ENCODE measurements around the gene ARHGAP35.

DNA sequence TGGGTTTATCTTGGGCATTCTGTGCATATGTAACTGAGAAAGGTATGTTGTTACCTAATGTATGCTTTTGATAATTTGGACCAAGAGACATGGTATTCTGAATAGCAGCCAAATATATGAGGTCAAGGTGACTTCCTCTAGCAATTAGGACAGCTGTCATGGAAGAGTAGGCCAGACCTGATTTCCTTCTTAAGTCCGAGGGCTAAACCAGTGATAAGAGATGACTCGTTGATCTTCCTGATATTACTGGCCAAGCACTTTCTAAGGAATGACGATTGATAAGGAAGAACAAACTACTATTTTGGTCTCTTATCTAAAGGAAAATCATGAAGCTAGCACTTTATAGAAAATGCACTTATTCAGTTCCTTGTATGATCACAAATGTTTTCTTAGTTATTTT is 42.7 kb downstream of the ARHGAP35 start:
- TF ChIP-seq POLR2A (IDR thresholded peaks at IDR 0.05) = no peak
- TF ChIP-seq, protein P1, sequence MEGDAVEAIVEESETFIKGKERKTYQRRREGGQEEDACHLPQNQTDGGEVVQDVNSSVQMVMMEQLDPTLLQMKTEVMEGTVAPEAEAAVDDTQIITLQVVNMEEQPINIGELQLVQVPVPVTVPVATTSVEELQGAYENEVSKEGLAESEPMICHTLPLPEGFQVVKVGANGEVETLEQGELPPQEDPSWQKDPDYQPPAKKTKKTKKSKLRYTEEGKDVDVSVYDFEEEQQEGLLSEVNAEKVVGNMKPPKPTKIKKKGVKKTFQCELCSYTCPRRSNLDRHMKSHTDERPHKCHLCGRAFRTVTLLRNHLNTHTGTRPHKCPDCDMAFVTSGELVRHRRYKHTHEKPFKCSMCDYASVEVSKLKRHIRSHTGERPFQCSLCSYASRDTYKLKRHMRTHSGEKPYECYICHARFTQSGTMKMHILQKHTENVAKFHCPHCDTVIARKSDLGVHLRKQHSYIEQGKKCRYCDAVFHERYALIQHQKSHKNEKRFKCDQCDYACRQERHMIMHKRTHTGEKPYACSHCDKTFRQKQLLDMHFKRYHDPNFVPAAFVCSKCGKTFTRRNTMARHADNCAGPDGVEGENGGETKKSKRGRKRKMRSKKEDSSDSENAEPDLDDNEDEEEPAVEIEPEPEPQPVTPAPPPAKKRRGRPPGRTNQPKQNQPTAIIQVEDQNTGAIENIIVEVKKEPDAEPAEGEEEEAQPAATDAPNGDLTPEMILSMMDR (IDR thresholded peaks at IDR 0.05) = no peak
